HTERT RPE-1 (cell line): Measurements from ENCODE around the gene FADD.

Experiments used
- in situ Hi-C: fragments of 300-500 bp; cut with MboI; formaldehyde crosslinking; loops from 4 replicates; pipeline ENCODE4 v1.14.3; 2020; ENCODE audit warnings: low sequenced_read_pairs

The FADD gene

DNA sequence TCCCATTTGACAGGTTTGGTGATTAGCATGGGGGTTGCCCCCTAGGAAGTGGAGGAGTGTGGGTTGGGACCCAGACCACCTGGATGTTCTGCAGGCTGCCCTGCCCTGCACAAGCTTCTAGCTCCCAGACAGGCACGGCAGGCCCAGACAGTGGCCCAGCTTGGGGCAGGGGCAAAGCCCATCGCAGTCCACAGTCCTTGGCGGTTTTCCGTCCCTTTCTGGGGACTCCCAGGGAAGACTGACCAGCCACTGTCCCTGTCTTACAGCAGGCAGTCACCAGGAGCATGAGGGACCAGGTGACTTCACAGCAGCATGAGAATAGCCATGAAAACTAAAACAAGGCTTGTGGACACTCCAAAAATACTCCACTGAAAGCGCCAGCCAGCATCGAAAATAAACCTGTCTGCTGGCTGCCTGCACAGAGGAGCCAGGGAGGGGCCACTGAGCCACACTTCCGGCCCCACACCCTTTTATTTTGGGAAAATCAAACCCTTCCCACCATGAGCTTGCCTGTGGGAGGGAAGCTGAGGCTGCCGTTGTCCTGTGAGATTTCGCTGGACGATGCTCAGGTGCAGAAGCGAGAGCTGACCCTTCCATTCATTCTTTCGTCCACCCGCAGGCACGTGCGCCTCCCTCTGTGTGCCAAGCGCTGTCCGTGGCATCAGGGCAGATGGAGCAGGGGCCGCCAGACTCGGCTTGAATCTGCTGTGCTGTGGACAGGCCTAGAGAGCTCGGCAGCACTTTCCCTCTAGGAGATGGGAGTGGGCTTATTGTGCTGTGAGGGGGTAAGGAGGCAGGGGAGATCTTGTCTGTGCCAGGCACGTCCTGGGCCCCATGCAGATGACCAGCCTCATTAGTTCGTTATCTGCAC is 28.0 kb downstream of the FADD start:
- in situ Hi-C loops = no loop called here

DNA sequence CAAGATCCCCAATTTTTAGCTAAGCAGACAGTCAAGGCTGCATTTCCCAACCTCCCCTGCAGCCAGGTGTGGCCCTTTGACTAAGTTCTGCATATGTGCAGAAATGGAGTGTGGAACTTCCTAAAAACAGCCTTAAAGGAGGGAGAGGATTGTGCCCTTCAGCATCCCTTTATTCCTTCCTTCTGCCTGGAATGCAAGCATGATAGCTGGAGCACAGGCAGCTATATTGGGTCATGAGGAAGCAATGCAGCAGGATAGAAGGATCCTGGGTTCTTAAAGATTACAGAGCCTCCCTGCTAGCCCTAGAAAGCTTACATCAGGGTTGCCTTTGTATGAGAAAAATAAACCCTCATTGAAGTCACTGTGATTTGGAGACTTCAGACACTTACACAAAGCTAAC is 29.9 kb downstream of the FADD start:
- in situ Hi-C loops = no loop called here

DNA sequence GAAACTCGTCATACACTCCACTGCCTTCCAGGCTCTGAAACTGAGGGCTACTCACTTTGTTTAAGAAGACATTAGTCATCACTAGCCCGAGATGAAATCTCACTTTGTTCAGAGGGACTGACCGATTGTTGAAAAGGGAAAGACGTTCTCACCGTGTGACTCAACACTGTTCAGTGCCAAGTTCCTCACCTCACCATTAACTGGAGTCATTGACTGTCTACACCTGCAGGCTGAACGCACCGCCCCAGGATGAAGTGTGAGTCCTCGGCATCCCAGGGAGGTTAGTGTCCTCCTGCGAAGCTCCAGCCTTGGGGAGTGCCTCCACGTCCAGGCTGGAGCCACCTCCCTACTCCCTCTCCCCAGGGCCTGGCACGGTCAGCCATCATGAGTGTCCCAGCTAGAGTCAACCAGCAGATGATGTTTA is 30.4 kb downstream of the FADD start:
- in situ Hi-C loops = no loop called here

DNA sequence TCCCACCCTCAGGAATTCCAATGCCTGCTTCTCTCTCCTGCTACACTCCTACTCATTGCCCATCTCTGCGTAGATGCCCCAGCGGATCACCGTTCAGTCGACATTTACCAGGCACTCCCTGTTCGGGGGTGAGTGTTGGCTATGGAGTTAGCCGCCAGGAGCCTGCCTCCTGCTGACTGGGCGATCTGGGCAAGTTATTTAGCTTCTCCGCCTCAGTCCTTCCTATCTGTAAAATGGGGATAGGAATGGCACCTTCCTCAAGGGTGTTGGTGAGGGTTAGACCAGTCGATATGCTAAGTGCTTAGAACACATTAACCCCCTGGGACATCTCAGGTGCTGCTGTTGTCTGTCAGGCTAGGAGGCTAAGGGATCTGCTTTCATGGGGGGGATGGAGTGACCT is 30.9 kb downstream of the FADD start:
- in situ Hi-C loops = no loop called here

DNA sequence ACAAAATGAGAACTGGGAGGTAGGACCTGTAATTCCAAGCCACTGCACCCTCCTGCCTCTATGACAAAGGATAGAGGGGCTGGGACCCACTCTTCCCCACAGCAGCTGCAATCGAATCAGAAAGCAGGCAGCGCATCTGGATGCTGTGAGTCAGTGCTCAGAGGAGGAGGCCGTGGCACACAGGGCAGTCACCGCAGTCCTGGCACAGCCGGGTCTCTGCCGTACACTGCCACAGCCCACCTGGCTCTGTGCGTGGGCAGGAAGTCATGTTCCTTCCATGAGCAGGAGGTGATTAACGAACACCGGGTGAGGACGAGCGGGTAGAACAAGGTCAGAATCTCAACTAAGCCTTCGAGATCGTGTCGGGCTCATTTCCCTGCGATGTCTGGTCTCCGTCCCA is 37.2 kb downstream of the FADD start:
- in situ Hi-C loops = no loop called here

DNA sequence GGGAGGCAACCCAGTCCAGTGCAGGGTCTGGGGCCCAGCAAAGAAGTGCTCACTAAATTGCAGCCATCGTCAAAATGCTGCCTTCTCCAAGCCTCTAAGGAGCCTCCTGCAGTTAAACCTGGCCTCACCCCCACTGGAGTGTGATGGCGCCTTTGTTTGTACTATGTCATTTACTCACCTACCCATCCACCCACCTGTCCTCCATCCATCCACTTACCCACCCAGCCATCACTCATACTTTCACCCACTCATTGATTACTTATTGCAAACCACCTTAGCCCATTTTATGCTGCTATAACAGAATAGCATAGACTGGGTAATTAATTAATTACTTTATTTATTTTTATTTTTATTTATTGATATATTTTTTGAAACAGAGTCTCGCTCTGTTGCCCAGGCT is 38.6 kb downstream of the FADD start:
- in situ Hi-C loops = no loop called here

DNA sequence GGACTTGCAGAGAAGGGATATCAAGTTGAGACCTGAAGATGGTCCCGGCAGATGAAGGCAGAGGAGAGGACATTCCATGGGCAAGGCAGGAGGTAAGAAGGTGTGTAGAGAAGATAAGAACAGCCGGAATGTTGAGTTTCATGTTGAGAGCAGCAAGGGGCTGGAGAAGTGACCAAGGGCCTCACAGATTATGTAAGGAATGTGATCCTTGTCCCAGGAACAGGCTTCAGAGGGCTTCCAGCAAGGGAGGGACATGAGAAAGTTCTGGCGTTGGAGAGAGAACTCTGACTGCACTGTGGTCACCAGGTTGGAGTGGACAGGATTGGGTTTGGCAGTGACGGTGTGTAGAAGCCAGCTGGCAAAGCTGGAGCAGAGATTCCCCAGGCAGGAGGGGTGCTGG is 39.8 kb downstream of the FADD start:
- in situ Hi-C loops = no loop called here

DNA sequence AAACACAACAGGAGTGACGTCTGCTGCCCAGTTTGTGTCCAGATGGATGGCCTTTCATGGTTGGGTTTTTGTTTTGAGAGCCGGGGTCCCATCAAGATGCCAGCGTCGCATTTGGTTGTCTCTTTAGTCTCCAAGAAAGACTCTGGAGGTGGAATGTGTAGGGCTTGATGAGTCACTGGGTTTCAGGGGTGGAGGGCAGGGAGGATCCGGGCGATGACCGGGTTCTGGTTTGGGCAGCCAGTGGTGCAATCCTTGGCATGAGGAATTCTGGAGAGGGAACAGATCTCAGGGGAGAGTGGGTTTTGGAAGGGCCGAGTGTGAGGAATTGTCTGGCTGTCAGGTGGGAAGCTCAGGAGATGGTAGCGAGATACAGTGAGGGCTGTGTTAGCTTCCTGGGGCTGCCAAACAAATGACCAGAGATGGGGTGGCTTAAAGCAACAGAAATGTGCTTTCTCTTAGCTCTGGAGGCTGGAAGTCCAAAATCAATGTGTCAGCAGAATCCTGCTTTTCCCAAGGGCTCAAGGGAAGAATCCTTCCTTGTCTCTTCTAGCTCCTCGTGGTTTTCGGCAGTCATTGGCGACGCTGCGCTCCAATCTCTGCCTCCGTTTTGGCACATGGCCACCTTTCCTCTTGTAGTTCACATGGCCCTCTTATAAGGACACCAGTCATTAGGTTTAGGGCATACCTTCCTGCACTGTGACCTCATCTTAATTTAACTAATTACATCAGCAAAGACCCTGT is 41.0 kb downstream of the FADD start:
- in situ Hi-C loops = no loop called here

DNA sequence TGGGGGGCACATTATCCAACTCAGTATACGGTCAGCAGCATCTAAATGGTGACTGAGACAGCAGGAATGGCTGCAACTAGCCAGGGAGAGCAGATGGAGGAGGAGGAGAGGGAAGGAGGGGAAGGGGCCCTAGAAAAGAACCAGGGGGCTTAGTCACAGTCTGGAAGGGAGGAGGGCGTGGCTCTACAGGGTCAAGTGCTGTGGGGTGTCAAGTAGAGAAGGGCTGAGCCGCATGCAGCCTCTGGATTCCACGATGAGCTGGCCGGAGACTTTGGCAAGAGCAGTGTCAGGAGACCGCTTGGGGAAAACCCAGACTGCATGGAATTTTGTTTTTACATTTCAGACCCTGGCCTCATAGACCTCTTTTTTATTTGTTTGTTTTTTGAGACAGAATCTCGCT is 41.6 kb downstream of the FADD start:
- in situ Hi-C loops = no loop called here

DNA sequence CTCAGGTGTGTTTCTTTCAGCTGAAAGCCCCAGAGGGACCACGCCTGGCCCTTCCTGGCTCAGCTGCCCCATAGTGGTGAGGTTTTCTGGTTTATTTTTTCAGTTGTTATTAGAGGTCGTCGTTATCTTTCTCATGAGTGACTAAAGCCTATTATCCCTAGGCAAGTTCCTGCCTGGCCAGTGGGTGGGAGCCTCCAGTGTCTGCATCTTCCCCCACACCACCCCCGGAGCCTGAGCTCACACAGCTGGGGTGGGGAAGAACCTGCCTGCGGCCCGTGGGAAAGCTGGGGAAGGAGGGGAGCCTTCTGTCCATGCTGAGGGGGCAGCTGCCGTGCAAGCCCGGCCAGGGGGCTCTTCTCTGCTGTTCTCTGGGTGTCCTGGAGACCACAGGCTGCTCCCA is 43.1 kb downstream of the FADD start:
- in situ Hi-C loops = no loop called here

DNA sequence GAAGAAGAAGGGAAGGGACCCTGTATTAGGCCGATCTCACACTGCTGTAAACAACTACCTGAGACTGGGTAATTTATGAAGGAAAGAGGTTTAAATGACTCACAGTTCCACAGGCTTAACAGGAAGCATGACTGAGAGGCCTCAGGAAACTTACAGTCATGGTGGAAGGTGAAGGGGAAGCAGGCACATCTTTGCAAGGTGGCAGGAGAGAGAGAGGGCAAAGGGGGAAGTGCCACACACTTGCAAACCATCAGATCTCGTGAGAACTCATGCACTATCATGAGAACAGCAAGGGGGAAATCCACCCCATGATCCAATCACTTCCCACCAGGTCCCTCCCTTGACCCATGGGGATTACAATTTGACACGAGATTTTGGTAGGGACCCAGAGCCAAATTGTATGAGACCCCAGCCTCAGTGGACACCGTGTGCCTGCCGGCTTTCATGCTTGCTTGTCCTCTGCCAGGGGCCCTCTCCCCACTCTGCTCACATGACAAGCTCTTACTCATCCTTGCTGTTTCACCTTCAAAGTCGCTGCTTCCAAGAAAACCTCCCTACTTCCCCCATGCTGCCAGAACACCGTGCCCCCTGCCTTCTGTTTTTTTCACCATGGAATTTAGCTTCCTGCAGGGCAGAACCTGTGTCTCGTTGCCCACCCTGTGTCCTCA is 44.1 kb downstream of the FADD start:
- in situ Hi-C loops = no loop called here

DNA sequence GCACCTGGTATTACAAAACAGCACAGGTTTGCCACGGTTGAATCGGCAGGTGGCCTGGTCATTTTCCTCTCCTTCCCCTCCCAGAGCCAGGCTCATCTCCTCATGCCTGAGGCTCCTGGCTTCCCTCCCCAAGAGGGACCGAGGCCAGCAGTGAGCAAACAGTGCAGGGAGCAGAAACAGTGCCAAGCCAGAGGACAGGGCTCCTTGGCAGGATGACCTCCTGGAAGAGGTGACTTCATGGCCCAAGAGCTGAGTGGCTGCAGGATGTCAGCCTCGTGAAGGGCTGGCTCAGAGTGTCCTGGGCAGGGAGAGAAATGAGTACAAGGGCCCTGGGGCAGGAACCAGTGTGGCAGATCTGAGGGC is 44.6 kb downstream of the FADD start:
- in situ Hi-C loops = no loop called here

DNA sequence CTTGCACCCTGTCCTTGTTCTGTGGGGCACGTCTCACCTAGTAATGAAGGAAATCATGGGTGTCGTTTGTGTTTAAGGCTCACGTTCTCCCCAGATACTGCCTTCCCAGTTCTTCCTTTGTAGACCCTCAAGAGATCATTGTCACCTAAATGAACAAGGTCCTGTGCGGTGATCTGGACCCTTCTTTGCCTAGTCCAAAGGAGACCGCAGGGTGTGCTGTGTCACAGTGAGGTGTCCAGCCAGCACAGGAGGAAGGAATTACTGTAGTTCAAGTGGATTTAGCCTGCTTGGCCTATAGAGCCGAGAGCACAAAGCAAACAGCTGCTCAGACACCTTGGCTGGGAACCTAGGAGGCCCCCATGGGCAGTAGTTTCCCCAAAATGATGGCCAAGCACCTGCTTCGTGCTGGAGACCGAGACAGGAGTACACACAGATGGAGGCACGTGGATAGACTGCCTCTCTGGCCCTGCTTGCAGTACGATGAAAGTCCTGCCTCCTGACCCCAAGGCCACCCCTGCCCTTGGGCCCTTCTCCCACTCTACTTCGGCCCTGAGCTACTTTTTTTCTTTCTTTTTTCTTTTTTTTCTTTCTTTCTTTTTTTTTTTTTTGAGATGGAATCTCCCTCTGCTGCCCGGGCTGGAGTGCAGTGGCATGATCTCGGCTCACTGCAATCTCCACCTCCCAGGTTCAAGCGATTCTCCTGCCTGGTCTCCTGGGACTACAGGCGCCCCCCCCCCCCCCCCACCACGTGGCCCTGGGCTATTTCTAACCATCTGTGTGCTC is 48.0 kb downstream of the FADD start:
- in situ Hi-C loops = no loop called here

DNA sequence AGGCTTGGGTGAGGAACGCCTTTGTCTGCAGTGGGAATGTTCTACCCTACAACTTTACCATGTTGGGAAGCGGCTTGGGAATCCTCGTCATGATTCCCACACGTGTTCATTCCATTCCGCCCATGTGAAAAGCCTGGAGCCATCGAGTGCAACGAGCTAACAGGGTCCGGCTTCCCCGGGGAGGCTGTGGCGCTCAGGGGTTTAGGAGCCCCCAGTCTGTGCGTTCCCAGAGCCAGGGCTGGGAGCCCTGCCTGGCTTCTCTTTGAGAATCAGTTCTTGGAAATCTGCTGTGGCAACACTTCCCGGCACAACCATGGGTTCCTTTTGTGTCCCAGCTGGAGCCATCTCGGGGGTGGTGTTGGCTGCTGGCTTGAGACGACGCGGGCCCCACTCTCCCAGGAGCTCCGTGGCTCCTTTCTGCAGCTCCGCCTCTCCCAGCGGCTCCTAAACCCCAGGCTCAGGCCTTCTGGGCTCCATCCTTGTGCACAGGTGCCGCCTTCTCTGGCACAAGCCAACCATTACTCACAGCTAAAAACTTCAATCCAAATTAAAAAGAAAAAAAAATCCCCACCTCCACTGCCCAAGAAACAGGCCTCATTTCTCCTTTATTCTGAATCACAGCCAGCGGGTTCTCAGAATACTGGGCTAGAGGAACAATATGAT is 48.7 kb downstream of the FADD start:
- in situ Hi-C loops = no loop called here

DNA sequence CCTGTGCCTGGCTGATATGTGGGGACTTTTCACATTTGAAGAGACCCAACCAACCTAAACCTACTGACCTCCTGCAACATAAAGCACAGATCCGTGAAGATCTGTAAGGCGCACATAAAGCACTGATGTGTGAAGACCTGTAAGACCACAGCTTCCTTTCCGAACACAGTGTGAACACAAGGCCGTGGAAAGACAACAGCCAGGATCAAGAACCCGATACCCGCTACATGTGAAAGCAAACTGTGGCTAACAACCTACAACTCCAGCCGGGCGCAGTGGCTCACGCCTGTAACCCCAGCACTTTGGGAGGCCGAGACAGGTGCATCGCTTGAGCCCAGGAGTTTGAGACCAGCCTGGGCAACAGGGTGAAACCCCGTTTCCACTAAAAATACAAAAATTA is 49.7 kb downstream of the FADD start:
- in situ Hi-C loops = no loop called here

DNA sequence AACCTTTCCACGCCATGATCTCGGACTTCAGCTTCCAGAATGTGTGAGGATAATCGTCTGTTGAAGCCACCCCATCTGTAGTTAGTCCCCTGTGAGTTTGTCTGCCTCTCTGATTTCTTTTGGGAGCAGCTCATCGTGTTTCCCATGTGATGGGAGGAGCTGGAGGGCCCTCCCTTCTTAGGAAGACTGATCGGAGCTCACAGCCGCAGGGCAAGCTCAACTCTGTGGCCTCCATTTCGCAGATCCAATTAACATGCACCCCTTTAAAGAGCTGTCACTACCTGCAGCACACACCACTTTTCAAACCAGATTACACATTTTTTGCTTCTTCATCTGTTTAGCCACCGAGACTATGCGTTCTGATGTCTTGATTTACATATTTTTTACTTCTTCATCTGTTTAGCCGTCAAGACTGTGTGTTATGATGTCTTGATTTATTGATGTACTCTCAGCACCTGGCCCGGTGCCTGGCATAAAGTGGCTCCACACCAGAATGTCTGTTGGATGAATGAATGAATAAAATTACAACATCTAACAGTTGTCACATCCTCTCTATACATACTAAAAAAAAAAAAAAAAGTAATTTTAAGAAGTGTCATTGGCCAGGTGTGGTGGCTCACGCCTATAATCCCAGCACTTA is 52.5 kb downstream of the FADD start:
- in situ Hi-C loops = no loop called here
